Renal cortical epithelial cell (primary cell): Measurements from ENCODE around the gene CDC16. TPM values are rescaled to one million over a fixed set of nuclear protein-coding genes. Genes with fewer than 3 reads are reported as not detected.
A peak's percentile ranks its signal among the peaks of the same experiment; 100 is the strongest.

ENCODE experiments used
- DNase-seq: peaks from one replicate; pipeline ENCODE4 v3.0.0-alpha.2; 2011; ENCODE audit warnings: low read depth
- total RNA-seq: library from RNA; depleted of rRNA; stranded (reverse); fragments of >200 nt; gene quantifications from 2 replicates; pipeline ENCODE4 v1.2.3, GENCODE V29; 2014

The CDC16 gene
- total RNA-seq, 1 donor from 2014 or later = 118 TPM

DNA sequence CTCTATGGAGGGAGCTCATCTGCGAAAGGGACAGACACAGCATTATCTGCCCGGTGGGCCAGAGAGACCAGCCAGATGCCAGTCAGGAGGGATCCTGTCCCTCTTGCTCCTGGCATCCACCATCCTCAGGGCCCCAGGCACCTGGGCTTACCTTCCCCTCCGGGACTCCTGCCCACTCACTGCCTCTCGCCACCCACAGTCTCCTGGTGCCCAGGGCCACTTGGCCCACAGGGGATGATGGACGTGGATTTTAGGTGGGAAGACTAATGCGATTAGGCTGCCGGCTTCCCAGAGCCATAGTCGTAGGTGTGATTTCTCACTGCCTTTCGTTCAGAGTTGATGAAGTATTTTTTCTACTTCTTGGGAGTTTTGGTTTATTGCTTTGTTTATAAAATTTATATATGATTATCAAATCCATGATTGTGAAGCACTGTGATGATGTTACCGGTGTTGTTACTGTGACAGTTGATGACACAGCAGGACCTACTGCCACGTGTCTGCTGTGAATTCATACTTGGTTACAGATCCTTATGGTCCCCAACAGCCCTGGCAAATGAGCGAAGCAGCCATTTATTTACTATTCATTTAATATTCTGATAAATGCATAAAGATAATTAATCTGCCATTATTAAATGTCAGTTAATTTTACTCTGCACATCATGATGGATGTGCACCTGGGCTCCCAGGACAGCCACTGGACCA lies 65.1 kb downstream of the CDC16 start:
- no peak for DNase-seq

- DNase-seq = no peak
Measured at GRCh38 chr13:114303700-114304327, 69.1 kb downstream of the CDC16 start.

GRCh38 chr13:114304346-114305034 lies 69.8 kb downstream of the CDC16 start:
- DNase-seq = no peak

DNA sequence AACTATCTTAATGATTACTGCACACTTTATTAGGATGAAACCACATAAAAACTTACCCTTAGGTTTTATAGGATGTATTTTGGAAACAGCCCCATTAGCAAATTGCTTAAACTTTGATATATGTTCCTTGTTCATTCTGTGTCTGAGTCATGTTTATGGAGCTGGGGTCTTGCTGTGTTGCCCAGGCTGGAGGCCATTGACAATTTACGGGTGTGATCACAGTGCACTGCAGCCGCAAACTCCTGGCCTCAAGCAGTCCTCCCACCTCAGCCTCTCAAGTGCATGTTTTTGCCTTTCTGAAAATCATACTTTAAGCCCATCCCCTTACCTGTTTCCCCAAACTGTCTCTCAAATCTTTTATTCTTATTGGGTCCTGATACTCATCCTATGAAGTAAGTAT lies 74.4 kb downstream of the CDC16 start:
- no peak for DNase-seq

DNA sequence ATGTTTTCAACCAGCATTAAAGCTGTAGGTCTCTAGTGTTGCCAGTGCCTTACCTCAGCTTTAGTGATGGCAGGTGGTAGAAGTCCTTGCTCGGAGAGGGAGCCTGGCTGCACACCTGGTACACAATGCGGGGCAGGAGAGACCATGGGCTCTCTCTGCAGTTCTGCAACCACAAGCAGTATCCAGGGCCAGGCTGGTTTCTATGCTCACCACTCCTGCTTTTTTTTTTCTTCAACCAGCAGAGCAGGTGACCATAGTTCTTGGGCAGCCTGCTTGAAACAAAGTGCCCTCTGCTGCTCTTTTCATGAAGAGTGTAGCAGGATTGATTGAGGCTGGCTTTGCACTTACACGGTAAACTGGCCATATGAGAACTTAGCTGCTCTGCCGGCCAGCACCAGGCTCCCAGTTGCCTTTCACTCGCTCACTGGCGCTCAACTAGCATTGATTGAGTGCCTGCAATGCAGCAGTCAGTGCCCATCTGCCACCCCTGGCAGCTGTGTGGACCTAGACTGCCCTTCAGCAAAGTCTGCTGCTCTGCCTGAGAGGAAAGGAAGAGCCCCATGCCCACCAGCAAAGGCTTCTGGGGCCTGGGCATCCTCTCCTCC lies 75.2 kb downstream of the CDC16 start:
- peak; percentile 14 for DNase-seq

DNA sequence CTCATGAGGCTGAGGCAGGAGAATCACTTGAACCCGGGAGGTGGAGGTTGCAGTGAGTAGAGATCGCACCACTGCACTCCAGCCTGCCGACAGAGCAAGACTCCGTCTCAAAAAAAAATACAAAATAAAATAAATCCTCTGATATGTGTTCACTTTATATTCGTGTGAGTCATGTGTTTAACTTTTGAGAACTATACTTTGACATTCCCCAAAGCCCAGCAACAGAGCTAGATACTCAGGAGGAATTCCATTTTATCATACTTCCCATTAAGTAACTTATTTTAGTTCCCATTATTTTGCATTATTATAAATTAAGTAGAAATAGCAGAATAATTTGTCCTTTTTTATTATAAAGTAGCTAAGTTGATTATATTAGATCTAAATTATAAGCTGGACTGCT lies 76.3 kb downstream of the CDC16 start:
- DNase-seq = no peak

DNA sequence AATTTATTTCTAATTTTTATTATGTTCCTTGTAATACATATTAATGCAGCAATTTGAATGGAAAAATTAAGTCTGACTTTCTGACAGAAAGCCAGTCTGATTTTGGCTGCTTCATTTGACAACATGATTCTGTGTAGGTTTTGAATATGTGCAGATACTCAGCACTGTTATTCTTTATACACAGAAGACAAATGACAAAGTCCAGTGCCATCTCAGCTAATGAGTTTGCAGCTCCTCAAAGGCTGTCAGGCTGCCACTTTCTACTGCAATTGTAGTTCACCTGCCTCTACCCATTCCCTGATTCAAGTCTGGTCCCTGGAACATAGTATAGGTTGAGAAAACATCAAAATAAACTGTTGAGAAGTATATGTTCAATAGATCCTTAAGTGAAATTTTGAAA lies 76.7 kb downstream of the CDC16 start:
- DNase-seq = no peak

- no peak for DNase-seq
Measured at GRCh38 chr13:114311908-114312307, 77.2 kb downstream of the CDC16 start.

GRCh38 chr13:114313061-114313860 lies 78.6 kb downstream of the CDC16 start:
- no peak for DNase-seq

GRCh38 chr13:114314074-114314912 lies 79.6 kb downstream of the CDC16 start, which contains the start of gene CHAMP1:
TSS of gene CHAMP1 (plus strand) at chr13:114314503. CDS start at chr13:114323843, 9,340 bp downstream.
- DNase-seq = peak; percentile 84

GRCh38 chr13:114315074-114315785 lies 80.5 kb downstream of the CDC16 start:
- DNase-seq = no peak

- no peak for DNase-seq
Measured at GRCh38 chr13:114318624-114319023, 83.9 kb downstream of the CDC16 start.

GRCh38 chr13:114319441-114319913 lies 84.8 kb downstream of the CDC16 start:
- DNase-seq = peak; percentile 33

DNA sequence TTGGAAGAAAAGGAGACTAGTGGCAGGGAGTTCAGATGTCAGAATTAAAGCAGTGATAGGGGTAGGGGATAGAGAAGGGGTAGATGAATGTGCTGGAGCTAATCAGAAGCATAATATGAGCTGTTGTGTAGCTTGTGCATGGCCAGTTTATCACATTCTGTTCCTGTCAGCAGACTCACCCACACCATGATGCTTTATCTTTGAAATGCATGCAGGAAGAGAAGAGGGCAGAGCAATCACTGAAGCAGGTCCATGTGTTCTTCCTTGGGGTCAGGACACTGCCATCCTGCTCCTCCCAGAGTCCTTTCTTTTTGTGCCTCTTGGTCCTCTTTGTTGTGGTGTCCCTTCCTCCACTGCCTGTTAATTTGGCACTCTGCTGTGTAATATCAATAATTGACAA lies 85.4 kb downstream of the CDC16 start:
- no peak for DNase-seq

- no peak for DNase-seq
Measured at GRCh38 chr13:114321256-114321655, 86.6 kb downstream of the CDC16 start.

Other genes starting within 250 kb of the CDC16 start
- gene RASA3, start 102.3 kb upstream of the CDC16 start, total RNA-seq = 9.0 and 10.9 TPM in 2 replicates
- not detected in 2 replicates for gene CFAP97D2, start 55.6 kb upstream of the CDC16 start, total RNA-seq
- 14.6 and 30.3 TPM in 2 replicates for gene UPF3A, start 46.7 kb downstream of the CDC16 start, total RNA-seq
- gene CHAMP1, start 79.6 kb downstream of the CDC16 start, total RNA-seq = 15.3 and 15.9 TPM in 2 replicates